HFF-Myc (cell line): Measurements from ENCODE around the gene ARV1.
"Not testable (repeated sequence)": the region's sequence is repeated elsewhere in the genome, so short reads cannot be mapped to it uniquely, and the experiment has no call there.

ENCODE experiments used
- DNase-seq: peaks from one replicate; pipeline ENCODE4 v3.0.0-alpha.2; 2011; ENCODE audit warnings: low read depth; ENCODE audit errors: extremely low read depth
- H3K4me3 ChIP-seq: replicated peaks from 2 replicates; pipeline ENCODE4 v1.5.1; 2011; ENCODE audit warnings: low read depth, mild to moderate bottlenecking, control low read depth, low read length
- CTCF ChIP-seq: IDR thresholded peaks from 2 replicates; pipeline ENCODE4 v1.5.1; 2012; ENCODE audit warnings: mild to moderate bottlenecking, low read depth, low read length, control low read depth; ENCODE audit errors: missing control alignments

ARV1 gene

GRCh38 chr1:230992100-230992774 lies 13.3 kb downstream of the ARV1 start:
- no peak for TF ChIP-seq CTCF
- no peak for DNase-seq
- no peak overlapping the region for H3K4me3 ChIP-seq

- TF ChIP-seq CTCF, result no peak
- no peak overlapping the region for H3K4me3 ChIP-seq
- no peak for DNase-seq
Measured at GRCh38 chr1:230994860-230995259, 16.0 kb downstream of the ARV1 start.

GRCh38 chr1:231000201-231000600 lies 21.3 kb downstream of the ARV1 start:
- no peak for DNase-seq
- no peak for TF ChIP-seq CTCF
- H3K4me3 ChIP-seq, result no peak overlapping the region

GRCh38 chr1:231000639-231001038 lies 21.7 kb downstream of the ARV1 start:
- no peak for TF ChIP-seq CTCF
- DNase-seq, result no peak
- H3K4me3 ChIP-seq, result no peak overlapping the region

- no peak for TF ChIP-seq CTCF
- DNase-seq, result no peak
- H3K4me3 ChIP-seq, result no peak overlapping the region
Measured at GRCh38 chr1:231001892-231002291, 23.0 kb downstream of the ARV1 start.

- not testable (repeated sequence) for H3K4me3 ChIP-seq, DNase-seq
Measured at GRCh38 chr1:231007535-231007934, 28.6 kb downstream of the ARV1 start.

GRCh38 chr1:231011360-231011759 lies 32.5 kb downstream of the ARV1 start:
- no peak for DNase-seq
- H3K4me3 ChIP-seq, result no peak overlapping the region
- TF ChIP-seq CTCF, result no peak
